OCI-LY1 (cell line): ENCODE data around the gene ASF1B.

Experiments
- EZH2 ChIP-seq: fragments of 200-600 bp; sonication (generic), shearing (Covaris generic); IDR thresholded peaks from 2 replicates; pipeline ENCODE4 v1.8.0; 2017; ENCODE audit warnings: borderline replicate concordance, mixed run types, mild to moderate bottlenecking, antibody characterized with exemption, low read length, moderate library complexity, mixed read lengths
- TF ChIP-seq, protein P1 (sequence below): fragments of 200-600 bp; sonication (generic), shearing (Covaris generic); IDR thresholded peaks from 2 replicates; pipeline ENCODE4 v1.5.1; 2017; ENCODE audit warnings: mild to moderate bottlenecking, antibody characterized with exemption, low read length, moderate library complexity, mixed read lengths

DNA sequence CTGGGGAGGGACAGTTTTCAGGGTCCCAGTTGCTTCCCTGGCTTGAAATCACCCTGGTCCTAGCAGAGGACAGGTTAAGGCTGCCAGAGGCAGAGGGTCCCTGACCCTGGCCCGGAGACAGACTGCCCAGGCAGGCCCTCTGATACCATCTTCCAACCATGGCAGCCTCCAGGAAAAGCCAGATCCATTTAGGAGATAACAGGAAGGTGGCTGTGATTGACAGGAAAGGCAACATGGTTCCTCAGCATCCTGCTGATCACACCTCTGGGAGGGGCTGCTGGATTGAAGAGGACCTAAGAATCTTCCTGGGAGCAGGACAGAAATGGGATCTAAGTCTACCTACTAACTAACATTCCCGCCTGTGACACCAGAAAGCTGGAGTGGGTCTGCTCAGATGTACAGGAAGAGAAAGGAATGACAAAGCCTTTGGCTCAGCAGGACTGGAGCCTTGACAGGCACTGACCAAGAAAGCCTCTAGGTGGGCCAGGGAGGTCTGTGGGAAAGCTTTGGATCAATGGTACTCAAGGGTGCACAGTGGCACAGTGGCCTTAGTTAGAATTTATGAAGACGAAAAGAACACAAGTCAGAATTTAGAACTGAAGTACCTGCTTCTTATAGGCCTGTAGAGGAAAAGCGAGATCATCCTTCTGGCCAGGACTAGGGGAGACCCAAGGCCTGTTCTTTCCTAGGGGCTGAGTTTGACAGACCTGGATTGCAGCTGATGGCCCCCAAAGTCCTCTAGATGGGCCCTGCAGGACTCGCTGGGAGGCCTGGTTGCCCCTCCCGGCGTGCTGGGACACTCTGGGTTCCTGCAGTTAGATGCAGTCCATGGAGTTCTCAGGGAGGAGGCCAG is 16.5 kb downstream of the ASF1B start:
- TF ChIP-seq, protein P1, sequence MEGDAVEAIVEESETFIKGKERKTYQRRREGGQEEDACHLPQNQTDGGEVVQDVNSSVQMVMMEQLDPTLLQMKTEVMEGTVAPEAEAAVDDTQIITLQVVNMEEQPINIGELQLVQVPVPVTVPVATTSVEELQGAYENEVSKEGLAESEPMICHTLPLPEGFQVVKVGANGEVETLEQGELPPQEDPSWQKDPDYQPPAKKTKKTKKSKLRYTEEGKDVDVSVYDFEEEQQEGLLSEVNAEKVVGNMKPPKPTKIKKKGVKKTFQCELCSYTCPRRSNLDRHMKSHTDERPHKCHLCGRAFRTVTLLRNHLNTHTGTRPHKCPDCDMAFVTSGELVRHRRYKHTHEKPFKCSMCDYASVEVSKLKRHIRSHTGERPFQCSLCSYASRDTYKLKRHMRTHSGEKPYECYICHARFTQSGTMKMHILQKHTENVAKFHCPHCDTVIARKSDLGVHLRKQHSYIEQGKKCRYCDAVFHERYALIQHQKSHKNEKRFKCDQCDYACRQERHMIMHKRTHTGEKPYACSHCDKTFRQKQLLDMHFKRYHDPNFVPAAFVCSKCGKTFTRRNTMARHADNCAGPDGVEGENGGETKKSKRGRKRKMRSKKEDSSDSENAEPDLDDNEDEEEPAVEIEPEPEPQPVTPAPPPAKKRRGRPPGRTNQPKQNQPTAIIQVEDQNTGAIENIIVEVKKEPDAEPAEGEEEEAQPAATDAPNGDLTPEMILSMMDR: no peak
- no peak for TF ChIP-seq EZH2
